IMR-90 (cell line): ENCODE measurements around the gene SAT1.

Source experiments
- POLR2A ChIP-seq: IDR thresholded peaks from 2 replicates; pipeline ENCODE4 v1.6.1; 2012; ENCODE audit warnings: mild to moderate bottlenecking, low read depth, low read length
- USF2 ChIP-seq: fragments of 150-350 bp; IDR thresholded peaks from 2 replicates; pipeline ENCODE4 v1.6.1; 2017; ENCODE audit warnings: mild to moderate bottlenecking, antibody characterized with exemption, low read length, low read depth
- TF ChIP-seq, protein P1 (sequence below): conservative IDR thresholded peaks from 2 replicates; pipeline ENCODE4 v1.5.1; 2012; ENCODE audit warnings: mild to moderate bottlenecking, low read depth, low read length, improper control_type of control experiment
- TF ChIP-seq, protein P2 (sequence below): fragments of 150-350 bp; IDR thresholded peaks from 2 replicates; pipeline ENCODE4 v1.6.1; 2016; ENCODE audit warnings: low read depth, mild to moderate bottlenecking, low read length, moderate library complexity, borderline replicate concordance

DNA sequence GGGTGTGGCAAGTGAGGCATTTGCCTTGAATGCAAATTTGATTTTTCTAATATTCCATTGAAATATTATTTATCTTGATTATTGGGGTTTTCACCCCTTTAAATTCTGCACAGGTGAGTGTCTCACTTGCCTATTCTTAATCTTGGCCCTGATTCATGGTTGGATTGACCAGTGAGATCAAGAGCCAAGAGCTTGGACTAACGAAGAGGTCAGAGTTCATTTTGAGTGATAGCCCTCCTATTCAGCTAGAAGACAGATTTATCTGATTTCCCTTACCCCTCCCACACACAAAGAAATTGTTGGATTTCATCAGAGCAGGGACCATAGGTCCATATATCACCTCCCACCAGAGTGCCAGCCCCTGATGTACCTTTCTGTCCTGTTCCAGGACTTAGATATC lies 28.3 kb upstream of the SAT1 start:
- TF ChIP-seq, protein P1, sequence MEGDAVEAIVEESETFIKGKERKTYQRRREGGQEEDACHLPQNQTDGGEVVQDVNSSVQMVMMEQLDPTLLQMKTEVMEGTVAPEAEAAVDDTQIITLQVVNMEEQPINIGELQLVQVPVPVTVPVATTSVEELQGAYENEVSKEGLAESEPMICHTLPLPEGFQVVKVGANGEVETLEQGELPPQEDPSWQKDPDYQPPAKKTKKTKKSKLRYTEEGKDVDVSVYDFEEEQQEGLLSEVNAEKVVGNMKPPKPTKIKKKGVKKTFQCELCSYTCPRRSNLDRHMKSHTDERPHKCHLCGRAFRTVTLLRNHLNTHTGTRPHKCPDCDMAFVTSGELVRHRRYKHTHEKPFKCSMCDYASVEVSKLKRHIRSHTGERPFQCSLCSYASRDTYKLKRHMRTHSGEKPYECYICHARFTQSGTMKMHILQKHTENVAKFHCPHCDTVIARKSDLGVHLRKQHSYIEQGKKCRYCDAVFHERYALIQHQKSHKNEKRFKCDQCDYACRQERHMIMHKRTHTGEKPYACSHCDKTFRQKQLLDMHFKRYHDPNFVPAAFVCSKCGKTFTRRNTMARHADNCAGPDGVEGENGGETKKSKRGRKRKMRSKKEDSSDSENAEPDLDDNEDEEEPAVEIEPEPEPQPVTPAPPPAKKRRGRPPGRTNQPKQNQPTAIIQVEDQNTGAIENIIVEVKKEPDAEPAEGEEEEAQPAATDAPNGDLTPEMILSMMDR = no peak
- TF ChIP-seq USF2 (no peak), POLR2A (no peak)
- TF ChIP-seq, protein P2, sequence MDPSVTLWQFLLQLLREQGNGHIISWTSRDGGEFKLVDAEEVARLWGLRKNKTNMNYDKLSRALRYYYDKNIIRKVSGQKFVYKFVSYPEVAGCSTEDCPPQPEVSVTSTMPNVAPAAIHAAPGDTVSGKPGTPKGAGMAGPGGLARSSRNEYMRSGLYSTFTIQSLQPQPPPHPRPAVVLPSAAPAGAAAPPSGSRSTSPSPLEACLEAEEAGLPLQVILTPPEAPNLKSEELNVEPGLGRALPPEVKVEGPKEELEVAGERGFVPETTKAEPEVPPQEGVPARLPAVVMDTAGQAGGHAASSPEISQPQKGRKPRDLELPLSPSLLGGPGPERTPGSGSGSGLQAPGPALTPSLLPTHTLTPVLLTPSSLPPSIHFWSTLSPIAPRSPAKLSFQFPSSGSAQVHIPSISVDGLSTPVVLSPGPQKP = no peak
